ENCODE measurements around the gene CHIC2. TPM values are rescaled to one million over a fixed set of nuclear protein-coding genes. Genes with fewer than 3 reads are reported as not detected.

The CHIC2 gene
- total RNA-seq, 1 experiment from 2014 or later: 8.2 TPM

DNA sequence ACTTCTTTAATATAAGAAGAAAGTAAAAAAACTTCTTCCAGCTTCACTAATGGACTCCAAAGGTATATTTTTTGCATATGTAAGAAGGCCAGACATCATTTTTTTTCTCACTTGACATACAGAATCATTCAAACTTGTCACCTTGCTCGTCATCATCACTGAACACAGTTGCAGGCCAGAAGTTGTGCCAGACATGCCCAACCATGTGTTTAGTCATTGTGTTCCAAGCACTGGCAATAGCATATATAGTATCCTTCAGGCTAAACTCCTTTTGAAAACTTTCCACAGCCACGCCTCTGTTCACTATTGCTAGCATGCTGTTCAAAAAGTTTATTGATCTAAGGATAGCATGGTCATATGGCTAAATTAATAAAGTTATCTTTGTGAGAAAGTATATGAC, 83.3 kb downstream of the CHIC2 start:
- H2AK5ac ChIP-seq (ENCODE audit: insufficient read length, low read length): no peak overlapping the region
- no peaks in the 10 kb centered on the region for H3K27me3 ChIP-seq (ENCODE audit: insufficient read depth, low read length)
- no peak overlapping the region for H2BK20ac ChIP-seq (ENCODE audit: low read depth, low read length, poor library complexity, severe bottlenecking)
- peaks cover 3% of the 10 kb centered on the region for H3K27me3 Mint-ChIP-seq (ENCODE audit: low read depth)
- H2BK12ac ChIP-seq (ENCODE audit: insufficient read length, low read depth, low read length): no peak overlapping the region
- no peak overlapping the region for H2AFZ ChIP-seq (ENCODE audit: low read length)
- H3K79me1 ChIP-seq (ENCODE audit: insufficient read depth, low read depth, low read length, poor library complexity, severe bottlenecking): no peaks in the 10 kb centered on the region
- no peak overlapping the region for H3K23ac ChIP-seq (ENCODE audit: insufficient read length, low read depth, low read length)
- no peak overlapping the region for H2BK5ac ChIP-seq (ENCODE audit: insufficient read length, low read length)
- H3K36me3 Mint-ChIP-seq (ENCODE audit: insufficient read depth in 1 of 3, low read depth in 3 of 3): no peaks in the 10 kb centered on the region
- TF ChIP-seq, protein P1, sequence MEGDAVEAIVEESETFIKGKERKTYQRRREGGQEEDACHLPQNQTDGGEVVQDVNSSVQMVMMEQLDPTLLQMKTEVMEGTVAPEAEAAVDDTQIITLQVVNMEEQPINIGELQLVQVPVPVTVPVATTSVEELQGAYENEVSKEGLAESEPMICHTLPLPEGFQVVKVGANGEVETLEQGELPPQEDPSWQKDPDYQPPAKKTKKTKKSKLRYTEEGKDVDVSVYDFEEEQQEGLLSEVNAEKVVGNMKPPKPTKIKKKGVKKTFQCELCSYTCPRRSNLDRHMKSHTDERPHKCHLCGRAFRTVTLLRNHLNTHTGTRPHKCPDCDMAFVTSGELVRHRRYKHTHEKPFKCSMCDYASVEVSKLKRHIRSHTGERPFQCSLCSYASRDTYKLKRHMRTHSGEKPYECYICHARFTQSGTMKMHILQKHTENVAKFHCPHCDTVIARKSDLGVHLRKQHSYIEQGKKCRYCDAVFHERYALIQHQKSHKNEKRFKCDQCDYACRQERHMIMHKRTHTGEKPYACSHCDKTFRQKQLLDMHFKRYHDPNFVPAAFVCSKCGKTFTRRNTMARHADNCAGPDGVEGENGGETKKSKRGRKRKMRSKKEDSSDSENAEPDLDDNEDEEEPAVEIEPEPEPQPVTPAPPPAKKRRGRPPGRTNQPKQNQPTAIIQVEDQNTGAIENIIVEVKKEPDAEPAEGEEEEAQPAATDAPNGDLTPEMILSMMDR (conservative IDR thresholded peaks at IDR 0.05): no peak
- no peaks in the 10 kb centered on the region for H3K23me2 ChIP-seq (ENCODE audit: insufficient read length, low read depth, low read length, poor library complexity, severe bottlenecking)
- no peak overlapping the region for H4K5ac ChIP-seq (ENCODE audit: insufficient read length, low read depth, low read length)
- no peak overlapping the region for H4K91ac ChIP-seq (ENCODE audit: insufficient read length, low read depth, low read length)
- no peak overlapping the region for H3T11ph ChIP-seq (ENCODE audit: low read length)
- H3K14ac ChIP-seq (ENCODE audit: insufficient read depth, low read length): no peak overlapping the region
- H3K4me1 ChIP-seq (ENCODE audit: insufficient read depth, low read length): no peaks in the 10 kb centered on the region
- no peaks in the 10 kb centered on the region for H3K79me2 ChIP-seq (ENCODE audit: insufficient read depth, low read length)
- no peak overlapping the region for H2BK15ac ChIP-seq (ENCODE audit: low read depth, low read length)
- no peak overlapping the region for H3K9ac ChIP-seq (ENCODE audit: extremely low read depth, insufficient read length, low read length)
- H3K56ac ChIP-seq (ENCODE audit: insufficient read length, low read depth, low read length): no peak overlapping the region
- no CpG with 5 or more reads among the region's 2 CpGs for WGBS (ENCODE audit: extremely low coverage, insufficient read length, low lambda C conversion rate)
- H4K8ac ChIP-seq (replicated peaks; ENCODE audit: insufficient read length, low read depth, low read length): no peak overlapping the region
- no peak overlapping the region for H3K4ac ChIP-seq (ENCODE audit: low read depth, low read length)
- DNase-seq: no peak
- H3K9me3 Mint-ChIP-seq: no peaks in the 10 kb centered on the region; a peak in 1 of 5 replicates
- no peaks in the 10 kb centered on the region for H4K20me1 ChIP-seq (ENCODE audit: control insufficient read depth, insufficient read depth, insufficient read length)
- H3K4me2 ChIP-seq (ENCODE audit: insufficient read depth, insufficient read length, low read length): no peak overlapping the region
- H3K4me3 Mint-ChIP-seq: no peak overlapping the region
- no peak overlapping the region for H3K18ac ChIP-seq (ENCODE audit: insufficient read length, low read depth, low read length)
- H3K27ac ChIP-seq (ENCODE audit: insufficient read length, low read depth, low read length): no peak overlapping the region
- H3K4me1 Mint-ChIP-seq: no peaks in the 10 kb centered on the region
- H3K9me3 ChIP-seq (ENCODE audit: control insufficient read depth, low read depth, low read length): no peaks in the 10 kb centered on the region
- no peak overlapping the region for H3K27ac Mint-ChIP-seq
- H2BK120ac ChIP-seq (ENCODE audit: low read depth, low read length, poor library complexity, severe bottlenecking): no peak overlapping the region
